T47D (cell line): ENCODE results near the gene COL4A4.

ENCODE experiments used
- DNase-seq, 2 experiments: peaks; one replicate each; pipeline versions ENCODE4 v3.0.0 to v3.0.0-alpha.2; 2011 to 2012; ENCODE audit warnings: low read depth in 1 of 2, low spot score in 1 of 2
- JUND ChIP-seq: IDR thresholded peaks from 2 replicates; pipeline ENCODE4 v1.6.1; 2012; ENCODE audit warnings: low read depth
- in situ Hi-C: cut with HindIII; loops from 2 replicates; pipeline ENCODE4 v1.10.0; 2016; ENCODE audit warnings: low sequenced_read_pairs, low pct_unique_long_range_greater_than_20kb

COL4A4 gene

GRCh38 chr2:227000123-227000522, 163.9 kb downstream of the COL4A4 start:
- no peak for TF ChIP-seq JUND
- in situ Hi-C loops, result no loop called here
- no peak for DNase-seq

GRCh38 chr2:226999661-227000060, 164.3 kb downstream of the COL4A4 start:
- TF ChIP-seq JUND, result no peak
- DNase-seq, result no peak
- in situ Hi-C loops, result no loop called here

GRCh38 chr2:226995625-226996041, 168.4 kb downstream of the COL4A4 start:
- in situ Hi-C loops, result no loop called here
- no peak for TF ChIP-seq JUND
- peak in 1 of 2 experiments; percentile 32 for DNase-seq

GRCh38 chr2:226994775-226995174, 169.2 kb downstream of the COL4A4 start:
- no peak for TF ChIP-seq JUND
- in situ Hi-C loops, result no loop called here
- DNase-seq, result peak in 1 of 2 experiments; percentile 9

GRCh38 chr2:226993171-226993570, 170.8 kb downstream of the COL4A4 start:
- in situ Hi-C loops, result no loop called here
- DNase-seq, result no peak
- no peak for TF ChIP-seq JUND

GRCh38 chr2:226991663-226992062, 172.3 kb downstream of the COL4A4 start:
- no peak for DNase-seq
- TF ChIP-seq JUND, result no peak
- in situ Hi-C loops, result no loop called here

GRCh38 chr2:226985583-226985946, 178.4 kb downstream of the COL4A4 start:
- TF ChIP-seq JUND, result no peak
- in situ Hi-C loops, result no loop called here

GRCh38 chr2:226984750-226985582, 179.0 kb downstream of the COL4A4 start:
- DNase-seq, result peak; percentile 20 to 66
- no peak for TF ChIP-seq JUND
- in situ Hi-C loops, result no loop called here

More at GRCh38 chr2:226985583-226985946, 178.4 kb downstream of the COL4A4 start:
- DNase-seq, result no peak

- no peak for DNase-seq
- in situ Hi-C loops, result no loop called here
- no peak for TF ChIP-seq JUND
Observed at GRCh38 chr2:226983895-226984749, 179.9 kb downstream of the COL4A4 start.

- no peak for TF ChIP-seq JUND
- DNase-seq, result no peak
- in situ Hi-C loops, result no loop called here
Observed at GRCh38 chr2:226981791-226982326, 182.1 kb downstream of the COL4A4 start.

- in situ Hi-C loops, result no loop called here
- no peak for DNase-seq
Observed at GRCh38 chr2:226979004-226979403, 185.0 kb downstream of the COL4A4 start.

GRCh38 chr2:226978300-226978699, 185.7 kb downstream of the COL4A4 start:
- DNase-seq, result no peak
- TF ChIP-seq JUND, result no peak
- in situ Hi-C loops, result no loop called here

More at GRCh38 chr2:226979004-226979403, 185.0 kb downstream of the COL4A4 start:
- no peak for TF ChIP-seq JUND
